Liver (tissue), 9 donors: Measurements from ENCODE around the gene LIPC. TPM values are rescaled to one million over a fixed set of nuclear protein-coding genes. Genes with fewer than 3 reads are reported as not detected.

ENCODE experiments used
- DNase-seq: peaks from one replicate; pipeline ENCODE4 v3.0.0-alpha.2; 2017; ENCODE audit warnings: low spot score
- H3K27ac ChIP-seq, 2 donors: one replicate each; pipeline ENCODE4 v1.7.0; 2013; ENCODE audit warnings: inconsistent platforms in 2 of 2, low read length in 2 of 2, control low read depth in 1 of 2, low read depth in 1 of 2, mild to moderate bottlenecking in 1 of 2
- H3K27me3 ChIP-seq, 4 donors: one replicate each; pipeline versions ENCODE4 v1.6.1 to v1.7.0; 2013; ENCODE audit warnings: low read length in 3 of 4, inconsistent platforms in 1 of 4, mild to moderate bottlenecking in 1 of 4, moderate library complexity in 1 of 4; ENCODE audit not compliant: control insufficient read depth in 4 of 4, insufficient read depth in 4 of 4
- H3K36me3 ChIP-seq, 4 donors: one replicate each; pipeline versions ENCODE4 v1.6.1 to v1.7.0; 2013; ENCODE audit warnings: low read length in 3 of 4, mild to moderate bottlenecking in 3 of 4, low read depth in 1 of 4, moderate library complexity in 1 of 4; ENCODE audit not compliant: control insufficient read depth in 4 of 4, insufficient read depth in 3 of 4
- H3K4me1 ChIP-seq, 4 donors: one replicate each; pipeline versions ENCODE4 v1.6.1 to v1.7.0; 2013; ENCODE audit warnings: low read length in 3 of 4, mild to moderate bottlenecking in 3 of 4, moderate library complexity in 1 of 4; ENCODE audit not compliant: control insufficient read depth in 4 of 4, insufficient read depth in 4 of 4
- H3K4me3 ChIP-seq, 3 donors: one replicate each; pipeline versions ENCODE4 v1.6.1 to v1.7.0; 2013; ENCODE audit warnings: low read length in 3 of 3, control low read depth in 1 of 3, low read depth in 1 of 3, mild to moderate bottlenecking in 1 of 3
- H3K9ac ChIP-seq, 2 donors: one replicate each; pipeline ENCODE4 v1.7.0; 2013; ENCODE audit warnings: low read length in 2 of 2, mild to moderate bottlenecking in 2 of 2, moderate library complexity in 2 of 2, control low read depth in 1 of 2, low read depth in 1 of 2
- H3K9me3 ChIP-seq, 4 donors: one replicate each; pipeline versions ENCODE4 v1.6.1 to v1.7.0; 2013; ENCODE audit warnings: low read length in 3 of 4; ENCODE audit not compliant: control insufficient read depth in 4 of 4
- EGR1 ChIP-seq, 2 donors: IDR thresholded peaks; 2 replicates each; pipeline ENCODE4 v1.6.1; 2016 to 2018; ENCODE audit warnings: antibody characterized with exemption in 2 of 2, low read depth in 2 of 2
- FOXA1 ChIP-seq: IDR thresholded peaks from 2 replicates; pipeline ENCODE4 v1.6.1; 2016; ENCODE audit warnings: antibody characterized with exemption
- FOXA2 ChIP-seq: IDR thresholded peaks from 2 replicates; pipeline ENCODE4 v1.6.1; 2016; ENCODE audit warnings: antibody characterized with exemption
- GABPA ChIP-seq, 2 donors: IDR thresholded peaks in 1 of 2; conservative IDR thresholded peaks in 1 of 2; 2 replicates each; pipeline ENCODE4 v1.6.1; 2016; ENCODE audit warnings: antibody characterized with exemption in 2 of 2, mild to moderate bottlenecking in 1 of 2, moderate library complexity in 1 of 2
- HNF4A ChIP-seq, 2 donors: conservative IDR thresholded peaks; 2 replicates each; pipeline ENCODE4 v1.6.1; 2016; ENCODE audit warnings: antibody characterized with exemption in 2 of 2, mild to moderate bottlenecking in 2 of 2
- HNF4G ChIP-seq: IDR thresholded peaks from 2 replicates; pipeline ENCODE4 v1.6.1; 2016; ENCODE audit warnings: antibody characterized with exemption
- JUND ChIP-seq, 2 donors: IDR thresholded peaks; 2 replicates each; pipeline ENCODE4 v1.6.1; 2016; ENCODE audit warnings: antibody characterized with exemption in 2 of 2
- NR2F2 ChIP-seq: IDR thresholded peaks from 2 replicates; pipeline ENCODE4 v1.6.1; 2016; ENCODE audit warnings: antibody characterized with exemption
- RAD21 ChIP-seq, 2 donors: IDR thresholded peaks; 2 replicates each; pipeline ENCODE4 v1.6.1; 2016; ENCODE audit warnings: antibody characterized with exemption in 2 of 2, mild to moderate bottlenecking in 2 of 2
- RXRA ChIP-seq, 2 donors: IDR thresholded peaks; 2 replicates each; pipeline ENCODE4 v1.6.1; 2017 to 2018; ENCODE audit warnings: antibody characterized with exemption in 2 of 2, mild to moderate bottlenecking in 1 of 2
- SP1 ChIP-seq: IDR thresholded peaks from 2 replicates; pipeline ENCODE4 v1.6.1; 2018; ENCODE audit warnings: antibody characterized with exemption, mild to moderate bottlenecking
- TAF1 ChIP-seq: conservative IDR thresholded peaks from 2 replicates; pipeline ENCODE4 v1.6.1; 2016; ENCODE audit warnings: antibody characterized with exemption, mild to moderate bottlenecking
- YY1 ChIP-seq: IDR thresholded peaks from 2 replicates; pipeline ENCODE4 v1.6.1; 2016; ENCODE audit warnings: antibody characterized with exemption, mild to moderate bottlenecking
- WGBS: extraction: QIAGEN DNeasy Blood & Tissue Kit; methylation state at CpG from one replicate; pipeline ENCODE4 v1.1.7; 2013; 5-methylcytosine and 5-hydroxymethylcytosine counted together
- polyA plus RNA-seq, 2 donors: library from polyadenylated mRNA; stranded (reverse) in 1 of 2; unstranded in 1 of 2; fragments of 200-250 nt in 1 of 2; fragments of >200 nt in 1 of 2; fragmentation: Nextera tagmentation in 1 of 2; extraction: Ambion mirVana in 1 of 2; gene quantifications; one replicate each; pipeline versions ENCODE4 v1.2.1 to v1.2.3, GENCODE V29; 2013 to 2015
- total RNA-seq, 2 donors: library from RNA; depleted of rRNA; stranded (reverse); fragments of >200 nt; gene quantifications; one replicate each; pipeline ENCODE4 v1.2.3, GENCODE V29; 2014
- TF ChIP-seq, protein P1 (sequence below): fragments of 150-350 bp; IDR thresholded peaks from 2 replicates; pipeline ENCODE4 v1.5.1; 2017; ENCODE audit warnings: improper control_type of control experiment, low read depth, low read length; ENCODE audit not compliant: missing input control
- TF ChIP-seq, protein P2 (sequence below): IDR thresholded peaks from 2 replicates; pipeline ENCODE4 v1.6.1; 2016; ENCODE audit warnings: antibody characterized with exemption
- TF ChIP-seq, protein P3 (sequence below): IDR thresholded peaks from 2 replicates; pipeline ENCODE4 v1.6.1; 2016; ENCODE audit warnings: antibody characterized with exemption, mild to moderate bottlenecking
- TF ChIP-seq, protein P4 (sequence below): IDR thresholded peaks from 2 replicates; pipeline ENCODE4 v1.6.1; 2016; ENCODE audit warnings: antibody characterized with exemption
- TF ChIP-seq, protein P5 (sequence below): IDR thresholded peaks from 2 replicates; pipeline ENCODE4 v1.6.1; 2016; ENCODE audit warnings: antibody characterized with exemption
- donor health status: healthy.
- donor health status: healthy.
- donor health status: healthy.
- donor health status: healthy.
- donor health status: healthy.

Gene LIPC
- total and polyA plus RNA-seq, 4 donors = 60.1 to 268 (median 131) TPM

DNA sequence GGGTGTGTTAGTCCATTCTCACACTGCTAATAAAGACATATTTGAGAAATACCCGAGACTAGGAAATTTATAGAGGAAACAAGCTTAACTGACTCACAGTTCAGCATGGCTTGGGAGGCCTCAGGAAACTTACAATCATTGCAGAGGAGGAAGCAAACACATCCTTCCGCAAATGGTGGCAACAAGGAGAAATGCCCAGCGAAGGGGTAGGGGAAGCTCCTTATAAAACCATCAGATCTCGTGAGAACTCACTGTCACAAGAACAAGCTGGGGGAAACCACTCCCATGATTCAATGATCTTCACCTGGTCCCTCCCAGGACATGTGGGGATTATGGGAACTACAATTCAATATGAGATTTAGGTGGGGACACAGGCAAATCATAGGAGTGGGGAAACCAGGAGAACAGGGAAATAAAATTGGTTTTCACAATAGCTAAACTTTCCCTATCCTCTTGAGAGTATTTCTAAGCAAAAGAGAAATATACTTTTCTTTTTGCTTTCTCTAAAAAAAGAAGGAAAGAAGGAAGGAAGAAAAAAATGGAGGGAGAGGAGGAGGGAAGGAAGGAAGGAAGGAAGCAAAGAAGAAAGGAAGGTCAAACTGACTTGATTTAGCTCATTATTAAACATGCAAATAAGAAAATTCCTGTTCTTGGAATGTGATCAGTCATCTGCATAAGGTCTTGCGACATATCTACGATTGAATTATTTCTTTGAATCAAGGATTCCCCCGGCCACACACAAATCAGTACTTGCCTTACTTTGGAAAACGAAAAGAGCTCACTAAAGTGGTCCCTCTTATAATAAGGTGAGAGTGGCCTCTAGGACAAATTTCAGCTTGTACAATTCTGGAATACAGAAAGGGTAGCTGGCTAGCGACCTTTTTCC, 75.2 kb downstream of the LIPC start:
- Histone ChIP-seq H3K9me3 (no peaks in the 10 kb centered on the region), H3K36me3 (no peaks in the 10 kb centered on the region), H3K27me3 (no peaks in the 10 kb centered on the region), H3K9ac (no peak overlapping the region), H3K4me1 (peaks cover 0 to 10% (median 6%) of the 10 kb centered on the region in 4 donors), H3K27ac (no peak overlapping the region), H3K4me3 (no peak overlapping the region)
- no peak for DNase-seq
- 80% methylated on average over 9 of the region's 9 CpGs for WGBS
- TF ChIP-seq, protein P1, sequence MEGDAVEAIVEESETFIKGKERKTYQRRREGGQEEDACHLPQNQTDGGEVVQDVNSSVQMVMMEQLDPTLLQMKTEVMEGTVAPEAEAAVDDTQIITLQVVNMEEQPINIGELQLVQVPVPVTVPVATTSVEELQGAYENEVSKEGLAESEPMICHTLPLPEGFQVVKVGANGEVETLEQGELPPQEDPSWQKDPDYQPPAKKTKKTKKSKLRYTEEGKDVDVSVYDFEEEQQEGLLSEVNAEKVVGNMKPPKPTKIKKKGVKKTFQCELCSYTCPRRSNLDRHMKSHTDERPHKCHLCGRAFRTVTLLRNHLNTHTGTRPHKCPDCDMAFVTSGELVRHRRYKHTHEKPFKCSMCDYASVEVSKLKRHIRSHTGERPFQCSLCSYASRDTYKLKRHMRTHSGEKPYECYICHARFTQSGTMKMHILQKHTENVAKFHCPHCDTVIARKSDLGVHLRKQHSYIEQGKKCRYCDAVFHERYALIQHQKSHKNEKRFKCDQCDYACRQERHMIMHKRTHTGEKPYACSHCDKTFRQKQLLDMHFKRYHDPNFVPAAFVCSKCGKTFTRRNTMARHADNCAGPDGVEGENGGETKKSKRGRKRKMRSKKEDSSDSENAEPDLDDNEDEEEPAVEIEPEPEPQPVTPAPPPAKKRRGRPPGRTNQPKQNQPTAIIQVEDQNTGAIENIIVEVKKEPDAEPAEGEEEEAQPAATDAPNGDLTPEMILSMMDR = no peak
- TF ChIP-seq GABPA (IDR thresholded peaks at IDR 0.05 in 1 of 2, conservative IDR thresholded peaks at IDR 0.05 in 1 of 2) = no peak

DNA sequence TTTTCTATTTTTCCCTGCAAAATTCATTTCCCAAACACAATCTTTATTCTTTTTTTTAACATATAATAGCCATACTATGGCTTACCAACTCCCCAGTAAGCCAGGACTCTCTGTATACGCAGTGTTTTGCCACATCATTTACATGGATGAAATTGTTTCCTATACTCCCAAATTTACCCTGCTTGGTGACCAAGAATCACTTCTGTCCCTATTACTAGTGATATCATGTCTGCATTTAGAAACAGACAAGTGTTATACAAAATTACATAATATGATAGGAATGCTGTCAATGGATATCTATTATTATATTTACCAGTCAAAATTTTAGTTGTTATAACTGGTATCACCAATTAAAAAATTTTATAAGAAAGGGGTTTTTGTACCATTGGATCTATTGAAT, 77.8 kb downstream of the LIPC start:
- H3K4me1 ChIP-seq = peaks cover 0 to 4% (median 1%) of the 10 kb centered on the region in 4 donors
- H3K27ac ChIP-seq = no peak overlapping the region
- no peak overlapping the region for H3K4me3 ChIP-seq
- 93% methylated on average over 1 of the region's 1 CpG for WGBS
- H3K9ac ChIP-seq = no peak overlapping the region
- H3K27me3 ChIP-seq = no peaks in the 10 kb centered on the region
- H3K36me3 ChIP-seq = no peaks in the 10 kb centered on the region
- TF ChIP-seq RAD21 (IDR thresholded peaks at IDR 0.05) = no peak
- TF ChIP-seq SP1 = no peak
- TF ChIP-seq FOXA1 = no peak
- no peak for TF ChIP-seq FOXA2
- TF ChIP-seq, protein P2, sequence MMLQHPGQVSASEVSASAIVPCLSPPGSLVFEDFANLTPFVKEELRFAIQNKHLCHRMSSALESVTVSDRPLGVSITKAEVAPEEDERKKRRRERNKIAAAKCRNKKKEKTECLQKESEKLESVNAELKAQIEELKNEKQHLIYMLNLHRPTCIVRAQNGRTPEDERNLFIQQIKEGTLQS = no peak
- TF ChIP-seq YY1 = no peak
- TF ChIP-seq JUND (IDR thresholded peaks at IDR 0.05) = no peak
- no peak for TF ChIP-seq HNF4A (conservative IDR thresholded peaks at IDR 0.05)
- TF ChIP-seq, protein P3, sequence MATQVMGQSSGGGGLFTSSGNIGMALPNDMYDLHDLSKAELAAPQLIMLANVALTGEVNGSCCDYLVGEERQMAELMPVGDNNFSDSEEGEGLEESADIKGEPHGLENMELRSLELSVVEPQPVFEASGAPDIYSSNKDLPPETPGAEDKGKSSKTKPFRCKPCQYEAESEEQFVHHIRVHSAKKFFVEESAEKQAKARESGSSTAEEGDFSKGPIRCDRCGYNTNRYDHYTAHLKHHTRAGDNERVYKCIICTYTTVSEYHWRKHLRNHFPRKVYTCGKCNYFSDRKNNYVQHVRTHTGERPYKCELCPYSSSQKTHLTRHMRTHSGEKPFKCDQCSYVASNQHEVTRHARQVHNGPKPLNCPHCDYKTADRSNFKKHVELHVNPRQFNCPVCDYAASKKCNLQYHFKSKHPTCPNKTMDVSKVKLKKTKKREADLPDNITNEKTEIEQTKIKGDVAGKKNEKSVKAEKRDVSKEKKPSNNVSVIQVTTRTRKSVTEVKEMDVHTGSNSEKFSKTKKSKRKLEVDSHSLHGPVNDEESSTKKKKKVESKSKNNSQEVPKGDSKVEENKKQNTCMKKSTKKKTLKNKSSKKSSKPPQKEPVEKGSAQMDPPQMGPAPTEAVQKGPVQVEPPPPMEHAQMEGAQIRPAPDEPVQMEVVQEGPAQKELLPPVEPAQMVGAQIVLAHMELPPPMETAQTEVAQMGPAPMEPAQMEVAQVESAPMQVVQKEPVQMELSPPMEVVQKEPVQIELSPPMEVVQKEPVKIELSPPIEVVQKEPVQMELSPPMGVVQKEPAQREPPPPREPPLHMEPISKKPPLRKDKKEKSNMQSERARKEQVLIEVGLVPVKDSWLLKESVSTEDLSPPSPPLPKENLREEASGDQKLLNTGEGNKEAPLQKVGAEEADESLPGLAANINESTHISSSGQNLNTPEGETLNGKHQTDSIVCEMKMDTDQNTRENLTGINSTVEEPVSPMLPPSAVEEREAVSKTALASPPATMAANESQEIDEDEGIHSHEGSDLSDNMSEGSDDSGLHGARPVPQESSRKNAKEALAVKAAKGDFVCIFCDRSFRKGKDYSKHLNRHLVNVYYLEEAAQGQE = no peak
- TF ChIP-seq, protein P4, sequence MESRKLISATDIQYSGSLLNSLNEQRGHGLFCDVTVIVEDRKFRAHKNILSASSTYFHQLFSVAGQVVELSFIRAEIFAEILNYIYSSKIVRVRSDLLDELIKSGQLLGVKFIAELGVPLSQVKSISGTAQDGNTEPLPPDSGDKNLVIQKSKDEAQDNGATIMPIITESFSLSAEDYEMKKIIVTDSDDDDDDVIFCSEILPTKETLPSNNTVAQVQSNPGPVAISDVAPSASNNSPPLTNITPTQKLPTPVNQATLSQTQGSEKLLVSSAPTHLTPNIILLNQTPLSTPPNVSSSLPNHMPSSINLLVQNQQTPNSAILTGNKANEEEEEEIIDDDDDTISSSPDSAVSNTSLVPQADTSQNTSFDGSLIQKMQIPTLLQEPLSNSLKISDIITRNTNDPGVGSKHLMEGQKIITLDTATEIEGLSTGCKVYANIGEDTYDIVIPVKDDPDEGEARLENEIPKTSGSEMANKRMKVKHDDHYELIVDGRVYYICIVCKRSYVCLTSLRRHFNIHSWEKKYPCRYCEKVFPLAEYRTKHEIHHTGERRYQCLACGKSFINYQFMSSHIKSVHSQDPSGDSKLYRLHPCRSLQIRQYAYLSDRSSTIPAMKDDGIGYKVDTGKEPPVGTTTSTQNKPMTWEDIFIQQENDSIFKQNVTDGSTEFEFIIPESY = no peak
- TF ChIP-seq HNF4G = no peak
- no peak for TF ChIP-seq NR2F2
- TF ChIP-seq, protein P5, sequence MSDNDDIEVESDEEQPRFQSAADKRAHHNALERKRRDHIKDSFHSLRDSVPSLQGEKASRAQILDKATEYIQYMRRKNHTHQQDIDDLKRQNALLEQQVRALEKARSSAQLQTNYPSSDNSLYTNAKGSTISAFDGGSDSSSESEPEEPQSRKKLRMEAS = no peak
- no peak for TF ChIP-seq RXRA (IDR thresholded peaks at IDR 0.05)
- TF ChIP-seq, protein P1 = no peak
- TF ChIP-seq EGR1 (IDR thresholded peaks at IDR 0.05; ENCODE audit: low read depth in 2 of 2) = no peak
- no peak for TF ChIP-seq TAF1
- no peak for TF ChIP-seq GABPA (IDR thresholded peaks at IDR 0.05 in 1 of 2, conservative IDR thresholded peaks at IDR 0.05 in 1 of 2)
- no peak for DNase-seq
- no peaks in the 10 kb centered on the region for H3K9me3 ChIP-seq
